HG02938 (cell line): ENCODE data around the gene LCN1.
"Not testable (repeated sequence)": the region's sequence is repeated elsewhere in the genome, so short reads cannot be mapped to it uniquely, and the experiment has no call there.

Experiments used
- ATAC-seq: cut with Tn5 transposase; IDR thresholded peaks from one replicate; pipeline ENCODE4 v1.9.1; 2021; ENCODE audit warnings: mild to moderate bottlenecking, moderate library complexity; ENCODE audit not compliant: unreplicated experiment

The LCN1 gene

DNA sequence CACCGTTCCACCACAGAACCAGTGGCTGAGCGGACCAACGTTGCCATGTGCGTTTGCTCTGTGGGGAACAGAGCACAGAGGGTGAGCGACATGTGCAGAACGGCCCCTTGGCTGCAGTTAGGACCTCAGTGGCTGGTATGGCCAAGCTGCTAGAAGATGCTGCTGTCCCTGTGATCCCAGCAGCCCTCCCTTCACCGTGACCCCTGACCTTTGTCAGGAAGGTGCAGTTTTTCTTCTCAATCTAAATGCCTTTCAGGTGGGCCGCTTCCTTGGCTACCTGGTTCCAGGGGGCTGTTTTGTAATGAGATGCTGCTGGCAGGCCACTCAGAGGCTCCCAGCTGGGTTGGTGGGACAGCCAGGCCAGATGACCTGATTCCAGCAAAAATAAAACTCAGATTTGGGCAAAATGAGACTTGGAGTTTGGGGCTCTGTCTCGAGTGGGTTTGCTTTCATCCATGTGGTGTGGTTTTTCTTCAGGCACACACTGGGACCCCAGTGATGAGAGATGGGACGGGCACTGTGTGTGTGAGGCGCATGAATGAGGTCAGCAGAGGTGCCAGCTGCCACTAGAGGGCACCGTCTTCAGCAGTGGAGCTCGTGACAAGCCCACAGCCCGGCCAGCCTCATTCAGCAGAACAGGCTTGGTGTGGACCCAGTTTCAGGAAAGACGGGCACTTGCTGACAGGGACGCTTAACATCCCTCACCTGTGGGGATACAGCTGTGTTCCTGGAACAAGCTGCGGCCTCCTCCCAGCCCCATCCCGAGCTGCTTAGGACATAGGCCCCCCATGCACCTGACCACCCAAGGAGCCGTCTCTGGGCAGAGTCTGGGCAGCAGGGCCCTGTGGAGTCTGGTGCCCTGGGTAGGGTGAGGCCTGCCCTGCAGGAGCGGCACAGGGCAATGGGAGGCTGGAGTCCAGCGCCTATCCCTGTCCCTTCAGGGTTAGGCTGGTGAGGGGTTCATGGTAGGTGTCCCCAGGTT, 16.7 kb upstream of the LCN1 start:
- no peak for ATAC-seq

DNA sequence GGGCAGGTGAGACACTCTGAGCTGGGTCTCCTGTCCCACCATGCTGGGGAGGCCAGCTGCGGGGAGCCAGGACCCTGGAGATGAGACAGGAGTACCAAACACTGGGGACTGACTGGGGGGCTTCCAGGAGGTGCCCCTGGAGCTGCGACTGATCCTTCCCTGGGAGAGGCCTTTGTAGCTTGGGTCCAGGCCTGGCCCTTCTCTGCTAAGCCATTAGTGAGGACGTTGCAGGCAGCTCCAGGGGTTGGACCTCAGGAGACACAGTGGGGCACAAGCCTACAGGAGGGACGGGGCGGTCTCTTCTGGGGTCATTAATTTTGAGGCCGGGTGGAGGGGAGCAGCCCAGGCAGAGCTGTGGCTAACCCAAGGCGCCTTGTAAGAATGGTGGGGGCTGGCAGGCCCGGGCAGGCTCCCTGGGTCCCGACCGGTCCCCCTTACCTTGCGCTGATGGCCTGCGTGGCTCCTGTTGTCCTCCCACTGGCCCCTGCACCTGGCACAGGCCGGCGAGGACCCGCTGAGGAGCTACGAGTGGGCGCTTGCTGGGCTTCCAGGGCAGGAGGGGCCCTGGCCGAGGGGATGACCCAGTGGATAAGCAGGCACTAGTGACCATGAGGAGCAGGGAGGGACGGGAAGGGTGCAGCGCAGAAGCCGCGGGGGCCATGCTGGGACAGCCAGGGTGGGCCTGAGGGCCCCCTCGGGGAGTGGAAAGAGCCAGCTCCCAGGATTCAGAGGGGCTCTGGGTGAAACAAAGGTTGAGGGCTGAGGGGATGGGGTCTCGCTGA, 15.6 kb upstream of the LCN1 start:
- ATAC-seq: no peak

DNA sequence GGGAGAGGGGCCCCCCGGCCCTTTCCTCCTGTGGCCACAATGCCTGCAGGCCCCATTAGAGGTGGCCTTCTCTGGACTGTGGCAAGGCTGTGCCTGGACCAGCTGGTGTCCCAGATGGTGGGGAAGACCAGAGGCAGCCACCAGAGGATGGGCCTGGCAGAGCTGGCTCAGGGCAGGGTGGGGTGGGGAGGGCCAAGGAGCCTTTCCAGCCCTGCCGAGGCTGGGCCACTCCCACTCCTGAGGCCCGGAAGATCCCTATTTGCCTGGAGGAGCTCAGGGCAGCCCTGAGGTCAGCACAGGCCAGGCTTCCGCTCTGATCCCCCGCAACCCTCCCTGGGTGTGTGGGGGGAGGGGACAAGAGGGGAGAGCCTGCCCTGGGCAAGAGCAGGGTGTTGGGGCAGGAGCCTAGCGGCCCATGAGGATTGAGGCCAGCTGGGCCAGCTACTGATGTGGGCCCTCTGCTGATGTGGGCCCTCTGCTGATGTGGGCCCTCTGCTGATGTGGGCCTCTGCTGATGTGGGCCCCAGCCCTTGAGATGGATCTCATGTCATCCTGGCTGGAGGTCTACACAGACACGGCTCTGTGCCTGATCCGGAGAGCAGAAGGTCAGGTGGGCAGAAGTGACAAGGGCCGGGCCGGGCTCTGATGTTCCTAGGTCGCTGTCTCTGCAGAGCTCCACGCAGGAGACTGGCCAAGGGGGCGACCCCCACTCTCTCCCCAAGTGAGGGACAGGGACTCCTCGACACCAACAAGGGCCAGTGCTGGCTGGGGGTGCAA, 14.7 kb upstream of the LCN1 start:
- ATAC-seq: no peak

DNA sequence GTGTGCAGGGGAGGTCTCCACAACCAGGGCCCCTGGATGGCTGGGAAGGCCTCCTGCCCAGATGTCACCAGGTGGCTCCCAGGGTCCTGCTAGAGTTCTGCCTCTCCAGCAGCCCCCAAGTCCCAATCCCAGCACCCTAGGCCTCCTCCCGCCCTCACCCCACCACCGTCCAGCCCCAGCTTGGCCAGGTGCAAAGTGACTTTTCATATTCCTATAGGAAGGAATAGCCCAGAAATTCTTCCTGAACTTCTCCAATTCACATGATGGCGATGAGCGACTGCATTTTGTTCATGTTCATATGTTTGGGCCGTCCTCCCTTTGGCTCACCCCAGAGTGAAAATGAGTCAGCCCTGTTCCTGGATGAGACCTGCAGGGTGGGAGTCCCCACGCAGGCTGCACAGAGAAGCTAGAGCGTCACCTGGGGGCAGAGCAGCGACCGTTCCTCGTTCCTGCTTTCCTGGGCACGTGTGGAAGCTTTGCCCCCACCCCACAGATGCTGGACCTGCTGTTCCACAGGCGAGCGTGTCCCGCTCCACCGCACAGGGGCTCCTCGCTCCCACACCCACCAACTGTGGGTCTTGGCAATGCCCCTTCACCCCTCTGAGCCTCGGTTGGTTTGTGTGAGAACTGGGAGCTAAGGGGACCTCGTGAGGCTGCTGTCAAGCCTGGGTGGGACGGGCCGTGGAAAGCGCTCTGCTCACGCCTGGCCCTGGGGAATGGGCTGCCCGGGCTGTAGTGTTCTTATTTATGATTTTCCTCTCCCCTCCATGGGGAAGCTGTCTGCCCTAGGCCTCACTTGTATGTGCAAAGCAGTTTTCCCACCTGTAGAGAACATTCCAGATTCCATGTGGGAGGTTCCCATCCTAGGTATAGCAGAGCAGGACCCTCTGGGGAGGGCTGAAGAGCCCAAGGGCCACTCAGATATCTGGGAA, 13.9 kb upstream of the LCN1 start:
- ATAC-seq: no peak

DNA sequence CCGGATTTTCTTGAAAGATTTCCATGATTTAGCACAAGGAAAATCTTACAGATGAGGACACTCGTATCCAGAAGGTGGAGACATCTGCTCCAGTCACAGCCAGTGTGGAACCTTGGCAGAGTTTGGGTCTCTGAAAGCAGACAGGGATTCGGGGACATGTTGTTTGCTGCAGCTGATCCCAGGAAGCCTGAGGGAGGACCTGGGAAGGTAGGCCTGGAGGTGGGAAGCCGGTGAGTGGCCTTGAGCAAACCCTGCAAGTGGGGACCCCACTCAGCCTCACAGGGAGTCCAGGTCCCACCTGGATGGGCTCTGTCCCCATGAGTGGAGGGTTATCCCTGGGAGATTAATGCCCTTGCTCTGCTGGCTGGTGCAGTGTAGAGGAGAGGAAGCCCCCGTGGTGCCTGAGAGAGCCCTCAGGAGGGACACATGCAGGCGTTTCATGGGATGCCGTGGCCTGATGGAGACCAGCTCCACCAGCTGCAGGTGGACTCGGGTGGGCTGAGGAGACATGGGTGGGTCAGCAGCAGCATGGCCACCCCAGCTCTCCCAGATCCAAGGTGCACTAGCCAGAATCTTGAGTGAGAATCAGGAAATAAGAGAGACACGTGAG, 12.9 kb upstream of the LCN1 start:
- ATAC-seq: no peak

DNA sequence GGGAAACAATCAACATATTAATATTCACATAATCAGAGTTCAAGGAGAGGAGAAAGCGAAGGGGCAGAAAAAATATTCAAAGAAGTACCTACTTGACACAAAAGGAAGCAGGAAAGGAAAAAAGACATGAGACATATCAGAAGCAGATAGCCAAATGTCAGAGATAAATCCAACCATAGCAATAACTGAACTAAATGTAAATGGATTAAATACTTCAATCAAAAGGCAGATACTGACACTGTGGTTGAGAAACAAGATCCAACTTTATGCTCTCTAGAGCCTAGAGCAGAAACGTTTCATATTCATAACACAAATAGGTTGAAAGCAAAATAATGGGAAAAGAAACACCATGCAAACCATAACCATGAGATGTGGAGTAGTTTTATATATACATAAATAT, 11.8 kb upstream of the LCN1 start:
- ATAC-seq: no peak

DNA sequence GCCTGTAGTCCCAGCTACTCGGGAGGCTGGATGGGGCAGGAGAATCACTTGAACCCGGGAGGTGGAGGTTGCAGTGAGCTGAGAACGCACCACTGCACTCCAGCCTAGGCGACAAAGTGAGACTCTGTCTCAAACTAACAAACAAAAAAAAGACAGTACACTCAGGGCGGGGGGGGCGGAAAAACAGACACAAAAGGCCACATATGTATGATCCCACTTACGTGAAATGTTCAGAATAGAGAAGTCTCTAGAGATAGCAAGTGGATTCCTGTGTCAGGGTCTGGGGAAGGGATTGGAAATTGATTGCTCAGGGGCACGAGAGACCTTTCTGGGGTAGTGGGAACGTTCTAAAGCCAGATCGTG, 9.0 kb upstream of the LCN1 start:
- ATAC-seq: no peak

DNA sequence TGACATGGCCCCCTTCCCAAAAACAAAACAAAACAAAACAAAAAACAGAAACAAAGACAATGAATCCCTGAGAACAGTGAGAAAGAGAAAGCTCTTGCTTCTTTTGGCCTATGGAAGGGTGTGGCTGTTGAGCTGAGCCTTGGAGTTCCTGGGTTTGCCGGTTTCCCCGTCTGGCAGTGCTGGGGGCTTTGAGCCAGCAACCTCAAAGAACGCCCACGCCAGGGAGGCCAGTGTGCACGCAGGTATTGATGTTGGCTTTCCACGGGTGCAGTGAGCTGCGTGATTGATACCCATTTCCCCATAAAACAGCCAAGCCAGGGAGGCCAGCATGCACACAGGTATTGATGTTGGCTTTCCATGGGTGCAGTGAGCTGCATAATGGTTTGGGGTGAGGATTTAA, 8.3 kb upstream of the LCN1 start:
- no peak for ATAC-seq

DNA sequence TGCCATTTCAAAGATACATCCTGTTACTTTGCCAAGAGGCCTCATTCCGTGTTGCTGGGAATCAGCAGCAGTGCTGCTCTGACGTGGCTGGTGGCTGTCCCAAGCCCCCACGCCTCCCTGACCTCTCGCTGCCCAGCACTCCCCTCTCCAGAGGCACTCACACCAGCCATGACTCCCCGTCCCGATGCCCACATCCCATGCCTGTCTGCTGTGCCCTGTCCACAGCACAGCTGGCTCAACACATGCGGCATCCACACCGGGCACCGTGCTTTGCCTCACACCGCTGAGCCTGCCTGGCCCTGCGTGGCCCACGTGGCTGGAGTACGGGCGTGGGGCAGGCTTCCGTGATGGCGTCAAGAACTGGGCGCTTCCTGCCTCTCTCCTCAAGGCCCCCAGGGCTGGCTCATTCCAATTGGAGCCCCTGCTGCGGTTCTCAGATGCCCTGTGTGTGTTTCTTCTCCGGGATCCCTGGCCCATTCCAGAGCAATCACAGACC, 7.8 kb upstream of the LCN1 start:
- no peak for ATAC-seq

DNA sequence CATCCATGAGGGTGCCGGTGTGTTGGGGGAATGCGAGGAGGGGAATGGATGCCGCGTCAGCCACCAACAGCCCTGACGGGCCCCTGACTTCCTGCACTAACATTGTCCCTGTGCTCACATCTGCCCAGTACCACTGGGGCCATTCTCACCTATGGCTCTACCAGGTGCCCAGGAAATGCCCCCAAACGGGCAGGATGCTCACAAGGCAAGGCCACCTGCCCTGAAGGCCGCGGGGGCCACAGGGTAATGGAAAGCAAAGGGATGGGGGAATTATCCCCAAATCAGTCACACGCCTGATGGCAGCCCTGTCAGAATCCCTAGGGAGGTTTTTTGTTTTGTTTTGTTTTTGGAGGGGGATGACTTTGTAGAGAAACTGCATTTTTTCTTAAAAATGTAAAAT, 7.3 kb upstream of the LCN1 start:
- ATAC-seq: not testable (repeated sequence)

DNA sequence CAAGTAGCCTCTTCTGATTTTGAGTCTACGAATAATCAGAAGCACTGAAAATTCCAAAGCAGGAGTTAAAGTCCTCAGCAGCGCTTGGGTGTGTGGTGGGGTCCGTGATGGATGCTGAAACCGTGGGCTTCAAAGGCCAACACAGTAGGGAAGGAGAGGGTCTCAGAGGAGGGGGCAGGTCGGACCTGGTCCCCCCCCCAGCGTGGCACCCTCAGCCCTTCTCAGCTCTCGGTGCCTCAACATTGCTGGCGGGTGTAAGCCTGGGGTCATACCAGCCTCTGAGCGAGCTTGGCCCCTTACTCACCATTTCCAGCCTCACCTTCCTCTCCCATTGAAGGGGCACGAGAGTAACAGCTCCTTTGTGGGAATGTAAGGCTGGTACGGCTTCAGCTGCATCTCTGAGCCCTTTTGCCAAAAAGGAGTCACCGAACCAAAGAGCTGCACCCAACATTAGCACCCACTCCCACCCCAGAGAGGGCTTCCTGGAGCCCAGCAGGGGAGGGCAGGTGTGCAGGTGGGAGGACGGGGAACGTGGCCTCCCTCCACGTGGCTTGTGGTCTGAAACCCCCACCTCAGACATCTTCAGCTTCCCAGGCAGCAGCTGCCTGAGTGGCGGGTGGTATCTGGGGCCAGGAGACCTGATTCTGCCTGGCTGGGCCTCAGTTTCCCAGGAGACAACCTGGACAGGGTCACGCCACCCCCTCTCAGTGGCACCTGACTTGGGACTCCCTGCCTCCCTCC, 6.7 kb upstream of the LCN1 start:
- ATAC-seq: no peak

DNA sequence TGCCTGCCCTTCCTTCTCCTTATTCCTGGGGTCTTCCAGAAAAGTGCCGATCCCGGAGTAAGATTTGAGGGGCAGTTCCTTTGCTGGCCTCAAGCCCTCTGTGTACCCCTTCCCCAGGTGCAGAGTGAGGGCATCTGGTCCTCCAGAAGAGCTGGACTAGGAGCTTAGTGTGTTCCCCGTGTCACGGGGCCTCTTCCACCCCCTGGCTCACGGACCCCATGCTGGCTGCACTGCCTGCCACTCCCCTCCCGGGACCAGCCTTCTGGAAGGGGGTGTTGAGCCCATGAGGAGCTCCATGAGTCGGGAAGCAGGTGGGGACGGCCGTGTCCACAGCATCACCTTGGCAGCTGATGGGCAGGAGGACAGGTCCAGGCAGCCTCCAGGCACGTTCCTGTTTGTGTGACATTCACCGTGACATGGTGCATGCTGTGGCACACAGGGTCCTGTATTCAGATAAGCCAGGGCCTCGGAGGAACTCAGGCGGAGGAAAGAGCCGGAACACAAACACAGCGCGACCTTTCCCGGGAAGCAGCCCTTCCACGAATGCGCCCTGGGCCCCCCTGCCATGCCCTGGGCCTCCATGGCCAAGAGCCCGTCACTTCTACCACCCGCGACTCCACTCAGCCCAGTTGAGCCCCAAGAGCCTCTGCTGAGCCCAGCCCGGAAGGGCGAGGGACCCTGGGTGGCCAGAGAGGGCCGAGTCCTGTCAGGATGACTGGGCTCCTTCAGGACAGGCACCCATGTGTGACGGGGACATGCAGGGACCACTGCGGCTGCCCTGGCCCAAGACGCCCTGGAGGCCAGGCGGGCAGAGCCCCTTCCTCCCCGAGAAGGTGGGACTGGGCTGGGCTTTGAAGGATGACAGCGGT, 5.9 kb upstream of the LCN1 start:
- ATAC-seq: no peak

DNA sequence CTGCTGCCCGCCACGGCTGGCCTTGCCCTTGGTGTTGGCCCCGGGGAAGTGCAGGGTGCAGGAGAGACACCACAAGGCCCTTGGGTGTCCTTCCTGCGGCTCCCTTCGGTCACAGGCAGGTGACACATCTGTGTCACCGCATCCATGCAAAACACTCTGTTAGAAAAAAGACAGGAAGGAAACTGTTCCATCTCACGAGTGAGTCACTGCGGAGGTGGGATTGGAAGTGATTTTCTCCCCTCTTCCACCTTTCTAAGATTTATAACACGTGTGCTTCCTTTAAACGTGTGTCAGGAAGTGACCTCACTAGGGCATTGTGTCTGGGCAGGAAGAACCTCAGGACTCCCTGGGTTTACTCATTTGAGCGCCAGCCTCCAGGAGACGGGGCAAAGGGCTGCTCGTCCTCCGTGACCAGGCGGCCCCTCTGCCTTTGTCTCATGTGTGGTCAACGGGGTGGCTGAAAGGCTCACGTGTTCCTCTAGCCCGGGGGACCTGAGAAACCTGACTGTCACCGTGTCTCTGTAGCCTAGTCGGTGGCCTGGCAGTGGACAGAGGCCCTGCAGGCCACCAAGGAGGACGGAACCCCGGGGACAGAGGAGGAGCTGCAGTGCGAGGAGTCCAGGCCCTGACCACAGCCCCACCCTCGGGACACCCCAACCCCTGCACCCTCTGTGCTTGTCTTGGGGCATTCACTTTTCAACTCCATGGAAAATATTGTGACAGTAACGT, 4.9 kb upstream of the LCN1 start:
- ATAC-seq: no peak

DNA sequence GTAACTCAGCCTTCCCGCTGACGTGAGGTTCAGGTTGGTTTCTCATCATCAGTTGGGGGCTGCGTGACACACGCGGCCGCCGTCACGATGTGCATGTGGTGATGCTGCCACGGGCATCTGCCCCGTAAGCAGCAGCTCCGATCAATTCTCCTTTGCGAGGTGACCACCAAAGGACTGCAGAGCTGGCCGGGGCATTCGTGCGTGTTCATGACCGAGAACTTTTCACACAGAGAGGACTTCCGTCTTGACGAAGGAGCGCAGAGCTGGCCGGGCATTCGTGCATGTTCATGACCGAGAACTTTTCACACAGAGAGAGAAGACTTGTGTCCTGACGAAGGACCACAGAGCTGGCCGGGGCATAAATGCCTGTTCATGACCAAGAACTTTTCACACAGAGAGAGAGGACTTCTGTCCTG, 3.8 kb upstream of the LCN1 start:
- ATAC-seq: no peak

DNA sequence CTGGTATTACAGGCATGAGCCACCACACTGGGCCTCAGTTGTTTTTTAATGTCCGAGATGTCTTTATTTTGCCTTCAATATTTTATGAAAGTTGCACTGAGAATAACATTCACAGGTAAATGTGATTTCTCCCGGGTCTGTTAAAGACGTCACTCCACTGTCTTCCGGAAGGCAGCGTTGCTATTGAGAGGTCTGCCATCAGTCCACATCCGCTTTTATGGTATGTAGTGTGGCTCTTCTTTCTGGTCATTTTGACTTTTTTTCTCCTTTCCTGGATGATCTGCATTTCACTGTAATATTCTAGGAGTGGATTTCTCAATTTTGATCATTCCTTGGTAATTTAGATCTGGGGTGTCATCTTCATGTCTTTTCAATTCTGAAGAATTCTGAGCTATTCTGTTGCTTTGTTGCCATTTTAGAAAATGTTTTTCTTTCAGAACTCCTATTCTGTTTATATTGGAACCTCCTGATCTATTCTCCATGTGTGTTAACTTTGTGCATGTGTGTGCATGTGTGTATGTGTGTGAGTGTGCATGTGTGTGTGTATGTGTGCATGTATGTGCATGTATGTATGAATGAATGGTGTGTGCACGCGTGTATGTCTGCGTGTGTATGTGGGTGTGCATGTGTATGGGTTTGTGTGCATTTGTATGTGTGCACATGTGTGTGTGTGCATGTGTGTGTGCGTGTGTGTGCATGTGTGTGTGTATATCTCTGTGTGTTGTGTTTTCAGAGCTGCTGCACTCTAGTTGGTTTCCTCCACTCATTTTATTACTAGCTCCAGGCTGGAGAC, 1.9 kb upstream of the LCN1 start:
- ATAC-seq: no peak

DNA sequence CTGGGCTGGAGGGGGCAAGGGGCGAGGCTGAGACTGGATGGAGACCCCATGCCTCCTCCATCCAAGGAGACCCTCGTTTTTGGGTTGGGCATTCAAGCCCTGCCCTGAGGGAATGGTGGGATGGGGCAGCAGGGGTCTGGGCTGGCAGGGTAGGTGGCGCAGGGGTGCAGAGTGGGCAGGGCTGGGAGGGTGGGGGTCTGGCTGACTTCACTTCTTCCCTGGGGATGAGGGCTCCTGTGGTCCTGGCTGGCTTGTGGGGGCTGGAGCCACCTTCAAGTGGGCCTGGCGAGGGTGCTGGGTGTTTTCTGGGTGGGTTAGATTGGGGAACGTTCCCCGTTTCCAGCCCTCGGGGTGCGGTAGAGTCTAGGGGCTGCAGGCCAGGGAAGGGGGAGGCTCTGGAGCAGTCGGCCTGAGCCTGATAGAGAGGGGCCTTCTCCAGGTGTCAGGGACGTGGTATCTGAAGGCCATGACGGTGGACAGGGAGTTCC, 412 bp downstream of the LCN1 start:
- no peak for ATAC-seq
